Measurements from ENCODE around the gene RELL1. TPM values are rescaled to one million over a fixed set of nuclear protein-coding genes. Genes with fewer than 3 reads are reported as not detected.

The RELL1 gene
- polyA plus RNA-seq, 1 donor from 2014 or later, result 0.47 TPM

DNA sequence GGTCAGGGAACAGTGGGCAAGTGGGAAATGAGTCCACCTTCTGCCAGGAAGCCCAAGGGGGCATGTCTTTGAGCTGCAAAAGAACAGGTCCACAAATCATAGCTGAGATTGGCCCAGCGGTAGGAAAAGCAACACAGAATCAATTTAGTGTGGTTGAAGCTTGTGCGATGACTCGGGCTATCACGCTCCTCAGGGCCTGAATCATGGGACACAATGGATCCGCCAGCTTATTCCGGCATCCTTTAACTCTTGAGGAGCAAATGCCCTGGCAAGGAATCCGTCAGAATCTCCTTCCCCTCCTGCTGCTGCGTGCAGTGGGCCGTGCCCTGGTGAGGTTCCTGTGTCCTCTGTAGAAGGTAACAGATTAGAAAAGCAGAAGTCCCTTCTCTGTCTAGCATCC, 98.0 kb downstream of the RELL1 start:
- H3K9me3 ChIP-seq (ENCODE audit: low read length), result no peaks in the 10 kb centered on the region
- TF ChIP-seq, protein P1, sequence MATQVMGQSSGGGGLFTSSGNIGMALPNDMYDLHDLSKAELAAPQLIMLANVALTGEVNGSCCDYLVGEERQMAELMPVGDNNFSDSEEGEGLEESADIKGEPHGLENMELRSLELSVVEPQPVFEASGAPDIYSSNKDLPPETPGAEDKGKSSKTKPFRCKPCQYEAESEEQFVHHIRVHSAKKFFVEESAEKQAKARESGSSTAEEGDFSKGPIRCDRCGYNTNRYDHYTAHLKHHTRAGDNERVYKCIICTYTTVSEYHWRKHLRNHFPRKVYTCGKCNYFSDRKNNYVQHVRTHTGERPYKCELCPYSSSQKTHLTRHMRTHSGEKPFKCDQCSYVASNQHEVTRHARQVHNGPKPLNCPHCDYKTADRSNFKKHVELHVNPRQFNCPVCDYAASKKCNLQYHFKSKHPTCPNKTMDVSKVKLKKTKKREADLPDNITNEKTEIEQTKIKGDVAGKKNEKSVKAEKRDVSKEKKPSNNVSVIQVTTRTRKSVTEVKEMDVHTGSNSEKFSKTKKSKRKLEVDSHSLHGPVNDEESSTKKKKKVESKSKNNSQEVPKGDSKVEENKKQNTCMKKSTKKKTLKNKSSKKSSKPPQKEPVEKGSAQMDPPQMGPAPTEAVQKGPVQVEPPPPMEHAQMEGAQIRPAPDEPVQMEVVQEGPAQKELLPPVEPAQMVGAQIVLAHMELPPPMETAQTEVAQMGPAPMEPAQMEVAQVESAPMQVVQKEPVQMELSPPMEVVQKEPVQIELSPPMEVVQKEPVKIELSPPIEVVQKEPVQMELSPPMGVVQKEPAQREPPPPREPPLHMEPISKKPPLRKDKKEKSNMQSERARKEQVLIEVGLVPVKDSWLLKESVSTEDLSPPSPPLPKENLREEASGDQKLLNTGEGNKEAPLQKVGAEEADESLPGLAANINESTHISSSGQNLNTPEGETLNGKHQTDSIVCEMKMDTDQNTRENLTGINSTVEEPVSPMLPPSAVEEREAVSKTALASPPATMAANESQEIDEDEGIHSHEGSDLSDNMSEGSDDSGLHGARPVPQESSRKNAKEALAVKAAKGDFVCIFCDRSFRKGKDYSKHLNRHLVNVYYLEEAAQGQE (IDR thresholded peaks at IDR 0.05; ENCODE audit: borderline replicate concordance), result no peak
- no peak for TF ChIP-seq MXI1 (conservative IDR thresholded peaks at IDR 0.05; ENCODE audit: poor library complexity, severe bottlenecking)
- no peak for TF ChIP-seq SMC3 (conservative IDR thresholded peaks at IDR 0.05; ENCODE audit: poor library complexity)
- TF ChIP-seq, protein P2, sequence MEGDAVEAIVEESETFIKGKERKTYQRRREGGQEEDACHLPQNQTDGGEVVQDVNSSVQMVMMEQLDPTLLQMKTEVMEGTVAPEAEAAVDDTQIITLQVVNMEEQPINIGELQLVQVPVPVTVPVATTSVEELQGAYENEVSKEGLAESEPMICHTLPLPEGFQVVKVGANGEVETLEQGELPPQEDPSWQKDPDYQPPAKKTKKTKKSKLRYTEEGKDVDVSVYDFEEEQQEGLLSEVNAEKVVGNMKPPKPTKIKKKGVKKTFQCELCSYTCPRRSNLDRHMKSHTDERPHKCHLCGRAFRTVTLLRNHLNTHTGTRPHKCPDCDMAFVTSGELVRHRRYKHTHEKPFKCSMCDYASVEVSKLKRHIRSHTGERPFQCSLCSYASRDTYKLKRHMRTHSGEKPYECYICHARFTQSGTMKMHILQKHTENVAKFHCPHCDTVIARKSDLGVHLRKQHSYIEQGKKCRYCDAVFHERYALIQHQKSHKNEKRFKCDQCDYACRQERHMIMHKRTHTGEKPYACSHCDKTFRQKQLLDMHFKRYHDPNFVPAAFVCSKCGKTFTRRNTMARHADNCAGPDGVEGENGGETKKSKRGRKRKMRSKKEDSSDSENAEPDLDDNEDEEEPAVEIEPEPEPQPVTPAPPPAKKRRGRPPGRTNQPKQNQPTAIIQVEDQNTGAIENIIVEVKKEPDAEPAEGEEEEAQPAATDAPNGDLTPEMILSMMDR (IDR thresholded peaks at IDR 0.05; ENCODE audit: poor library complexity, severe bottlenecking), result no peak
- no peak for TF ChIP-seq EP300 (conservative IDR thresholded peaks at IDR 0.05; ENCODE audit: poor library complexity, severe bottlenecking)
- no peak for TF ChIP-seq EZH2 (IDR thresholded peaks at IDR 0.05; ENCODE audit: borderline replicate concordance, insufficient read depth, low read length, poor library complexity, severe bottlenecking)
- TF ChIP-seq POLR2AphosphoS5 (IDR thresholded peaks at IDR 0.05), result no peak
- no peak for TF ChIP-seq TAF1 (IDR thresholded peaks at IDR 0.05; ENCODE audit: low read depth)
- no peak overlapping the region for H3K9ac ChIP-seq (ENCODE audit: low read length)
- H3K36me3 ChIP-seq (ENCODE audit: insufficient read depth, low read length), result no peaks in the 10 kb centered on the region
- no peak overlapping the region for H2AFZ ChIP-seq (ENCODE audit: low read depth, low read length)
- no peak overlapping the region for H3K4me3 ChIP-seq (ENCODE audit: low read length)
- H3K79me2 ChIP-seq (replicated peaks; ENCODE audit: insufficient read depth, low read length), result no peaks in the 10 kb centered on the region
- no peaks in the 10 kb centered on the region for H3K9me2 ChIP-seq (ENCODE audit: insufficient read depth, low read length)
- H4K20me1 ChIP-seq (ENCODE audit: insufficient read depth), result no peaks in the 10 kb centered on the region
- H3F3A ChIP-seq (ENCODE audit: insufficient read depth, low read length, poor library complexity, severe bottlenecking), result no peaks in the 10 kb centered on the region
- no peaks in the 10 kb centered on the region for H3K27me3 ChIP-seq (ENCODE audit: insufficient read depth, low read depth, low read length)
- H3K27ac ChIP-seq (ENCODE audit: low read length), result no peak overlapping the region
- no peak overlapping the region for H3K4me2 ChIP-seq (ENCODE audit: low read length)

DNA sequence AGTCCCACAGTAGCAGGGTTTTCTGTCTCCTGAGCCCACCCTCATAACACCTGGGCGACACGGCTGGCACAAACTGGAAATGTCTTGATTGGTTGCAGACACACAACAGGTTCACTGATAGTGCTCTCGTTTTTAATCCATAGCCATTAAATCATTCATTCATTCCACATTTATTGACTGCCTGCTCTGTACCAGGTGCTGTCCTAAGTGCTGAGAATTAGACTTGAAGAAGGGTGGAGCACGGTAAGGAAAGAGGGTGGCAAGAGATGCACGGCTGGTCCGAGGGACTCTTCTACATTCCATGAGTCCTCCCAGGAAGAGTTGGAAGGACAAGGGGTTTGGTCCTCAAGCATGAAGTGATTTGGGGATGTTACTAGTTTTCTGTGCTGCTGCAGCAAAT, 100.0 kb downstream of the RELL1 start:
- no peaks in the 10 kb centered on the region for H3K36me3 ChIP-seq (ENCODE audit: insufficient read depth, low read length)

More for the DNA sequence above, 100.0 kb downstream of the RELL1 start:
- Histone ChIP-seq H3K4me2 (ENCODE audit: low read length) (no peak overlapping the region), H3K4me3 (ENCODE audit: low read length) (no peak overlapping the region), H3K9ac (ENCODE audit: low read length) (no peak overlapping the region), H3K27ac (ENCODE audit: low read length) (no peak overlapping the region), H2AFZ (ENCODE audit: low read depth, low read length) (no peak overlapping the region), H3K9me3 (ENCODE audit: low read length) (no peaks in the 10 kb centered on the region), H3K9me2 (ENCODE audit: insufficient read depth, low read length) (no peaks in the 10 kb centered on the region), H3K27me3 (ENCODE audit: insufficient read depth, low read depth, low read length) (no peaks in the 10 kb centered on the region), H3K79me2 (replicated peaks; ENCODE audit: insufficient read depth, low read length) (no peaks in the 10 kb centered on the region), H3F3A (ENCODE audit: insufficient read depth, low read length, poor library complexity, severe bottlenecking) (no peaks in the 10 kb centered on the region), H4K20me1 (ENCODE audit: insufficient read depth) (no peaks in the 10 kb centered on the region)
- TF ChIP-seq POLR2AphosphoS5 (IDR thresholded peaks at IDR 0.05) (no peak), EP300 (conservative IDR thresholded peaks at IDR 0.05; ENCODE audit: poor library complexity, severe bottlenecking) (no peak), MXI1 (conservative IDR thresholded peaks at IDR 0.05; ENCODE audit: poor library complexity, severe bottlenecking) (no peak), RAD21 (conservative IDR thresholded peaks at IDR 0.05) (no peak), TAF1 (IDR thresholded peaks at IDR 0.05; ENCODE audit: low read depth) (no peak), EZH2 (IDR thresholded peaks at IDR 0.05; ENCODE audit: borderline replicate concordance, insufficient read depth, low read length, poor library complexity, severe bottlenecking) (no peak), SMC3 (conservative IDR thresholded peaks at IDR 0.05; ENCODE audit: poor library complexity) (no peak)
- TF ChIP-seq, protein P2 (IDR thresholded peaks at IDR 0.05; ENCODE audit: poor library complexity, severe bottlenecking), result no peak
- TF ChIP-seq, protein P1 (IDR thresholded peaks at IDR 0.05; ENCODE audit: borderline replicate concordance), result no peak

All from neural cell (in vitro differentiated cells).